ENCODE measurements around the gene SLC13A1.
"Not testable (repeated sequence)": the region's sequence is repeated elsewhere in the genome, so short reads cannot be mapped to it uniquely, and the experiment has no call there.

SLC13A1 gene

DNA sequence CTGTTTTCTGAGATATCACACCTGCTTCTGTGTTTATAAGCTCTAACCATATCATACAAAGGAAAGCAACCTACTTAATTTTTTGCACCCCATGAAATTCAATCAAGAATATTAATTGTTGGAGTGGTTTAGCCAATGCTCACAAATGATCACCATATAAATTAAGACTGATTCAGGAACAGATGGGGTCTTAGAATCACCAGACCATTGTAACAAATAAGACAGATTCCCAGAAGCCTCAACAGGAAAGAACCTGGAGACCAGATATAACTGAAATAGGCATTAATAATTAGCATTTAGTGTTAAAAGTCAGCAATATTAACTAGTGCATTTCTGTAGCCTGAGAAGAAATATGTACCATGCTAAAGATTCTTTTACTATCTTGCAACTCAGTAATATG, 73.6 kb downstream of the SLC13A1 start:
- no peaks in the 10 kb centered on the region for H3K27me3 Mint-ChIP-seq
- H3K4me1 Mint-ChIP-seq (ENCODE audit: low read depth): no peaks in the 10 kb centered on the region
- H3K4me3 Mint-ChIP-seq: no peak overlapping the region
- H3K36me3 Mint-ChIP-seq (ENCODE audit: low read depth): no peaks in the 10 kb centered on the region
- H3K9me3 Mint-ChIP-seq: peaks cover 2% of the 10 kb centered on the region
- DNase-seq: no peak
- no peak overlapping the region for H3K27ac Mint-ChIP-seq

DNA sequence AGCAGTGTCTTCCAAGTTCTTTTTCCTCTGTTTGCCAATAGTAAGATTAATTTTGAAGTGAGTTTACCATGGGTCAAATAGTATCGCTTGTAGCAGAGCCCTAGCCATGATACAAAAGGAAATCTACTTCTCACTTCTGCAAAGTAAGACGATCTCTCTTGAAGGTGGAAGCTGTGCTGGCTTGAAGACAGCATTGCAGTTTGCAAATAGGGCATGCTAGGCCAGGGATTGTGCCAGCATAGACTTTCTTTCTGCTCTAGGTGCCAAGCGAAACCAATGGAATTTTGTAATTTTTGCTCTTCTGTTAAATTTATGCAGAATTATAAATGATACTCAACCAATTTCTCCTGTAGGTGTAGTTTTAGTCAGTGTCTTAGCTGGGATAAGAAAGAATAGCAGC, 74.5 kb downstream of the SLC13A1 start:
- Mint-ChIP-seq H3K27me3 (no peaks in the 10 kb centered on the region), H3K9me3 (peaks cover 2% of the 10 kb centered on the region), H3K27ac (no peak overlapping the region), H3K4me3 (no peak overlapping the region), H3K4me1 (ENCODE audit: low read depth) (no peaks in the 10 kb centered on the region), H3K36me3 (ENCODE audit: low read depth) (no peaks in the 10 kb centered on the region)
- no peak for DNase-seq

DNA sequence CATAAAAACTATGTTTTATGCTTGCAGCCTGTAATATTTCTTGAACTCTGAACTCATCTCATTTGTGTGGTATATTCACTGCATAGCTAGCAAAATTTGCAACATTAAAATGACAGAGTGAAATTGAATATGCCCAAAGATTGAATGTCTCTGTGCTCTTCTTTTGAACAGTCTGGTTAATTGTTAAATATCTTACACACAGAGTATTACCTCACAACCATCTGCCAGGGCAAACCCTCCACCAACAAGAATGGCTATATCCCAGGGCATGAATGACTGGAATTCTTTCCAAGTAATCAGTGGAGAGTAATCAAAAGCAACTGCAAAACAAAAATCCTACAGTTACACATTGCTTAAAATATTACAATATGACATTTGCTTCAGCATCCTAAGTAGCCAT, 76.9 kb downstream of the SLC13A1 start:
- H3K9me3 Mint-ChIP-seq: peaks cover 4% of the 10 kb centered on the region
- H3K36me3 Mint-ChIP-seq (ENCODE audit: low read depth): no peaks in the 10 kb centered on the region
- H3K4me3 Mint-ChIP-seq: no peak overlapping the region
- H3K27ac Mint-ChIP-seq: no peak overlapping the region
- DNase-seq: no peak
- no peaks in the 10 kb centered on the region for H3K27me3 Mint-ChIP-seq
- H3K4me1 Mint-ChIP-seq (ENCODE audit: low read depth): no peaks in the 10 kb centered on the region

DNA sequence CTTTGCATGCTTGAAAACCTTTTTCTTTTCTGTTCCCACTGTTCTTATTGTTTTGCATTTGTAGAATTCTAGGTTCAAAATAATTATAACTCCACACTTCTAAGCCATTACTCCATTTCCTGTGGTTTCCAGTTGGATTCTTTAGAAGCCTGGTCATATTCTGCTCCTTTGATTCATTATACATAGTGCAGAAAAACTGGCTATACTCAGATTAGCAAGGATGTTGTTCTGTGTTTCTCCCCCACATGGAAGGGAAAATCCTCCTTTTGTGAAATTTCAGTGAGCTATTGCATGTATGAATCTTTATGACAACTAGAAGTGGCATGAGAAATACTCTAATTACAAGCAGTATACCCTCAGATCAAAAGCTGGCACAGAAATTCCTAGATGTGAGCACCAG, 79.5 kb downstream of the SLC13A1 start:
- Mint-ChIP-seq H3K27ac (no peak overlapping the region), H3K4me3 (no peak overlapping the region), H3K36me3 (ENCODE audit: low read depth) (no peaks in the 10 kb centered on the region), H3K9me3 (peaks cover 2% of the 10 kb centered on the region), H3K4me1 (ENCODE audit: low read depth) (no peaks in the 10 kb centered on the region), H3K27me3 (no peaks in the 10 kb centered on the region)
- no peak for DNase-seq

DNA sequence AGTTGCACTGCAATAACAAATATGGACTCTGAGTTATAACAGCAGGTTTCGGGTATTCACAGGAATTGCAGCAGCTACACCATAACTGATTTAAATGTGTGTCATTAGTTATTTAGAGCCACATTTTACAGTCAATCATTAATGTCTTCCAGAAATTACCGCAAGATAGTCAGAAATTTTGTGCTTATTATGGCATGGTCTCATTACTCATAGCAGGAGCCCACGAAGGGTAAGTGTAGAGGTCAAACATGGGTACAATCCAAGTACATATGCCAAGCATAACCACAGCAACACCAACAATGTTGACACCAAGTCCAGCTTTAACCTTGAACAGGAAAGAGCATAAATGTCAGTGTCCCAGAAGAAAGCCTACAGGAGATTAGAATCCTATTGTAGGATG, 84.4 kb downstream of the SLC13A1 start:
- H3K9me3 Mint-ChIP-seq: peaks cover 4% of the 10 kb centered on the region
- no peaks in the 10 kb centered on the region for H3K27me3 Mint-ChIP-seq
- H3K27ac Mint-ChIP-seq: no peak overlapping the region
- no peak overlapping the region for H3K4me3 Mint-ChIP-seq
- no peaks in the 10 kb centered on the region for H3K4me1 Mint-ChIP-seq (ENCODE audit: low read depth)
- no peaks in the 10 kb centered on the region for H3K36me3 Mint-ChIP-seq (ENCODE audit: low read depth)
- no peak for DNase-seq

DNA sequence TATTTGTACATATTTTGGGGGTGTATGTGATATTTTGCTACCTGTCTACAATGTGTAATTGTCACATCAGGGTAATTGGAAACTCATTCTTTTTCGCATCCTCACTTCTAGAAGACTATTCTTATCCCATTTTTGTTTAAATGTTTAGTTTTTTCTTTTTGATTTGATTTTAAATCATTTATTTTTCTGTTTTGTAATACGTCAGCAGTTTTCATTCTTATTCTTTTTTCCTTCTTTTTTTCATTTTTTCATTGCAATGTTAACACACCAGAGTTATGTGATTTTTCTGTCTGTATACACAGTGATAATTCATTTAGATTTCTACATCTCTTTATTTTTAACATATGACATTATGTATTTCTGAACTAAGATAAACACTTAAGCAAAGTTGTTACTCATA, 85.5 kb downstream of the SLC13A1 start:
- no peak for DNase-seq
- H3K9me3 Mint-ChIP-seq: peaks cover 8% of the 10 kb centered on the region
- H3K27ac Mint-ChIP-seq: no peak overlapping the region
- H3K4me1 Mint-ChIP-seq (ENCODE audit: low read depth): no peaks in the 10 kb centered on the region
- H3K27me3 Mint-ChIP-seq: no peaks in the 10 kb centered on the region
- no peaks in the 10 kb centered on the region for H3K36me3 Mint-ChIP-seq (ENCODE audit: low read depth)
- no peak overlapping the region for H3K4me3 Mint-ChIP-seq

DNA sequence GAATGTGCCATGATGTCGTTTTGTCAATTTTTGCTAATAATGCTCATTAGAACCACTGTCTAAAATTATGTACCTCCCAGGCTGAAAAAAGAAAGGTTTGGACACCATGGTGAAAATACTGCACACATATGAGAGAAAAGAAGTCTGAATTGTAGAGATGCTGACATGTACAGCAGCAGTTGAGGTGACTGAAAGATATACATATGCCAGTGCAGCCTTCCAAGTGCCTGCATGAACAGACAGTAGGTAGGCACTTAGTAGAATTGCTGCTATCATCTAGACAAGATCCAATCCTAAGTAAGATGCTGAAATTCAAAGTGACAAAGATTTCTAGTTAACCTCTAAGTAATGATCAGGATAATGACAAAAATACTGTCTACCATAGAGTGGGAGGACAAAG, 86.9 kb downstream of the SLC13A1 start:
- Mint-ChIP-seq H3K9me3 (peaks cover 15% of the 10 kb centered on the region), H3K36me3 (ENCODE audit: low read depth) (no peaks in the 10 kb centered on the region), H3K27me3 (no peaks in the 10 kb centered on the region), H3K4me1 (ENCODE audit: low read depth) (no peaks in the 10 kb centered on the region), H3K27ac (no peak overlapping the region), H3K4me3 (no peak overlapping the region)
- no peak for DNase-seq

DNA sequence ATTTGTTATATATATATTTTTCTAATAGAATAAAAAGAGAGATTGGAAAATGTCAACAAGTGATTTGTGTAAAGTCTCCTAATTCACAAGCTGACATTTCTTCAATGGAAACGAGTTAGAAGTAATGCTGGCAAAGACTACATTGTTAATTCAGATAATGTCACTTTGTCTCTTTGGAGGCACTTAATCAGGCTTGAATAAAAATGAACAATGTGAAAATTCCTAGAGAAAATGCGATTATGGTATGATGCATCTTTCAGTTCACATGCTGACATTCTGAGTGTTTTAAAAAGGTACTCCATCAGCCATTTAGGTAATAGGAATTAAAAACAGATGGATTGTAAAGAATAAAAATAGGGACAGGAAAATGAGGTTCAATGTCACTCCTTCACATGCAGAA, 100.1 kb downstream of the SLC13A1 start:
- Mint-ChIP-seq H3K36me3 (ENCODE audit: low read depth) (no peaks in the 10 kb centered on the region), H3K27me3 (no peaks in the 10 kb centered on the region), H3K4me1 (ENCODE audit: low read depth) (no peaks in the 10 kb centered on the region), H3K27ac (no peak overlapping the region), H3K4me3 (no peak overlapping the region), H3K9me3 (peaks cover 2% of the 10 kb centered on the region)
- DNase-seq: no peak

DNA sequence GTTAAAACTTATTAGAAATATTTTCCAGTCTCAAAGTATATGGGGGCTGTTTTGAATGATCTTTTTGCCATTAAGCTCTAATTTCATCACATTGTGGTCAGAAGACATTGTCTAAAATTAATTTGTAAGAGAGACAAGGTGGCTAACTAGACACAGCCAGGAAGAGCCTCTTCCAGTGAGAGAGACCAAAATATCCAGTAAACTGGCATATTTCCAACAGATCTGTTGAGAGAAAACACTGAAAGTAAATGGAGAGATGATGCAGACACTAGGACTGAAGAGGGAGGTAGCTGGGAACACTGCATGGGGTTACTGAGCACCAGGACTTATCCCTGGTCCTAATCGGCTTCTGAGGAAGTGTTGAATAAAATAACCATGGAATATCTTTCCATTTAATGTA, 102.8 kb downstream of the SLC13A1 start:
- Mint-ChIP-seq H3K27me3 (no peaks in the 10 kb centered on the region), H3K4me1 (ENCODE audit: low read depth) (no peaks in the 10 kb centered on the region), H3K9me3 (peaks cover 2% of the 10 kb centered on the region), H3K27ac (no peak overlapping the region), H3K36me3 (ENCODE audit: low read depth) (no peaks in the 10 kb centered on the region), H3K4me3 (no peak overlapping the region)
- no peak for DNase-seq

DNA sequence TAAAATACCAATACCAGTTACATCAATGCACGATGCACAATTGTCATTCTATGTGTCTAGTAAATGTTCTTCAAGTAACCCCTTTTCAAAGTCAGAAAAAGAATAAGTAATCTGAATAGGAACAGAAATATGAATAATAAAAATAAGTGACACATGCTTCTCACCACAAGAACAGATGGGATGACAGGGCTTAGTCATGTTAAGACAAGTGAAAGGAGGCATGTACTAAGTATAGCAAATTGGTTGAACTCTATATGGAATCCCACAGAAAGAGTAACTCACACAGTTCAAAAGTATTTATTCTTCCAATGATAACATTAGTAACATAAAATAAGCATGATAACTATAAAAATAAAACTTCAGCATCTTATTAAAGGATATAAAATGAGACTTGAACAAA, 103.3 kb downstream of the SLC13A1 start:
- Mint-ChIP-seq H3K9me3 (peaks cover 2% of the 10 kb centered on the region), H3K4me1 (ENCODE audit: low read depth) (no peaks in the 10 kb centered on the region), H3K36me3 (ENCODE audit: low read depth) (no peaks in the 10 kb centered on the region), H3K27me3 (no peaks in the 10 kb centered on the region), H3K27ac (no peak overlapping the region), H3K4me3 (no peak overlapping the region)
- DNase-seq: no peak

DNA sequence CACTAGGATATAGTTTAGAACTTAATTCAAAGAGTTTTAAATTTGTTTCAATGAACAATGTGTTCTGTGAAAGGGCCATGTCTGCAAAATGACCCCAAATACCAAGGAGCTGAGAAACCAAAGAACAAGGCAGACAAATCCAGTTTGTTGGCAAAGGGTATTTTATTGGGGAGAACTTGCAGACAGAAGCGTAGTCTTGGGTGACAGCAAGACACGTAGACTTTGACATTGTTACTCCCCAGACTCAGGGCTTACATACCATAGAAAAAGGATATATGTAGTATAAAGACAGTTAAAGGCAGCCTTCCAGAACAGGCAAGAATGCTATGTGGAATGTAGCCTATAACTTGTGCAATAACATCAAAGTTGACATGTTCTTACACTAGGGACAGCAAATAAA, 109.3 kb downstream of the SLC13A1 start:
- no peak overlapping the region for H3K27ac Mint-ChIP-seq
- H3K36me3 Mint-ChIP-seq (ENCODE audit: low read depth): no peaks in the 10 kb centered on the region
- H3K4me1 Mint-ChIP-seq (ENCODE audit: low read depth): no peaks in the 10 kb centered on the region
- no peak overlapping the region for H3K4me3 Mint-ChIP-seq
- no peaks in the 10 kb centered on the region for H3K27me3 Mint-ChIP-seq
- no peaks in the 10 kb centered on the region for H3K9me3 Mint-ChIP-seq
- DNase-seq: no peak

DNA sequence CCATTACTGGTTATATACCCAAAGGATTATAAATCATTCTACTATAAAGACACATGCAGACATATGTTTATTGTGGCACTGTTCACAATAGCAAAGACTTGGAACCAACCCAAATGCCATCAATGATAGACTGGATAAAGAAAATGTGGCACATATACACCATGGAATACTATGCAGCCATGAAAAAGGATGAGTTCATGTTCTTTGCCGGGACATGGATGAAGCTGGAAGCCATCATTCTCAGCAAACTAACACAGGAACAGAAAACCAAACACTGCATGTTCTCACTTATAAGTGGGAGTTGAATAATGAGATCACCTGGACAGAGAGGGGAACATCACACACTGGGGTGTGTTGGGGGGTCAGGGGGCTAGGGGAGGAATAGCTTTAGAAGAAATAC, 112.9 kb downstream of the SLC13A1 start:
- H3K4me1 Mint-ChIP-seq (ENCODE audit: low read depth); H3K4me3 Mint-ChIP-seq: not testable (repeated sequence)

DNA sequence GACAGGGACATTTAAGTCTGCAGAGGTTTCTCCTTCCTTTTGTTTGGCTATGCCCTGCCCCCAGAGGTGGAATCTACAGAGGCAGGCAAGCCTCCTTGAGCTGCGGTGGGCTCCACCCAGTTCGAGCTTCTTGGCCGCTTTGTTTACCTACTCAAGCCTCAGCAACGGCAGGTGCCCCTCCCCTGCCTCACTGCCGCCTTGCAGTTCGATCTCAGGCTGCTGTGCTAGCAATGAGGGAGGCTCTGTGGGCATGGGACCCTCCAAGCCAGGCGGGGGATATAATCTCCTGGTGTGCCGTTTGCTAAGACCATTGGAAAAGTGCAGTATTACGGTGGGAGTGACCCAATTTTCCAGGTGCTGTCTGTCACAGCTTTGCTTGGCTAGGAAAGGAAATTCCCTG, 114.9 kb downstream of the SLC13A1 start:
- not testable (repeated sequence) for H3K4me1 Mint-ChIP-seq (ENCODE audit: low read depth); H3K27me3 Mint-ChIP-seq; H3K4me3 Mint-ChIP-seq; H3K27ac Mint-ChIP-seq; H3K36me3 Mint-ChIP-seq (ENCODE audit: low read depth); H3K9me3 Mint-ChIP-seq; DNase-seq

More for the DNA sequence above, 112.9 kb downstream of the SLC13A1 start:
- not testable (repeated sequence) for DNase-seq; H3K27me3 Mint-ChIP-seq; H3K27ac Mint-ChIP-seq; H3K36me3 Mint-ChIP-seq (ENCODE audit: low read depth); H3K9me3 Mint-ChIP-seq

DNA sequence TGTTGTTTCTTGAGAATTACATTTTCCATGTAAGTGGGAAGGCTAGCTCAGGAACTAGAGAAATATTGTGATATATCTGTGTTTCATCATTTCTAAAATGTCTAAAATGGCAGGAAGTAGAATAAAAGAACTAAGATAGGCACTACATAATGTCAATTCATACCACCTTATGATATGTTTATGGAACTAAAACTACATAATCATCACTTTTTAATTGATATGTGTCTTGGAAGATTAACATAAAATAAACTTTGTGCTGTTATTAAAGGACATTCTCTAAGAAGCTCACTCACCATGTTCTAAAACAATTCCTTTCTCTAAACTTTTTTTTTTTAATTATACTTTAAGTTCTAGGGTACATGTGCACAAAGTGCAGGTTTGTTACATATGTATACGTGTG, 120.7 kb downstream of the SLC13A1 start:
- H3K4me1 Mint-ChIP-seq (ENCODE audit: low read depth): no peaks in the 10 kb centered on the region
- H3K27ac Mint-ChIP-seq: no peak overlapping the region
- no peaks in the 10 kb centered on the region for H3K36me3 Mint-ChIP-seq (ENCODE audit: low read depth)
- DNase-seq: no peak
- peaks cover 11% of the 10 kb centered on the region for H3K9me3 Mint-ChIP-seq
- no peaks in the 10 kb centered on the region for H3K27me3 Mint-ChIP-seq
- H3K4me3 Mint-ChIP-seq: no peak overlapping the region

DNA sequence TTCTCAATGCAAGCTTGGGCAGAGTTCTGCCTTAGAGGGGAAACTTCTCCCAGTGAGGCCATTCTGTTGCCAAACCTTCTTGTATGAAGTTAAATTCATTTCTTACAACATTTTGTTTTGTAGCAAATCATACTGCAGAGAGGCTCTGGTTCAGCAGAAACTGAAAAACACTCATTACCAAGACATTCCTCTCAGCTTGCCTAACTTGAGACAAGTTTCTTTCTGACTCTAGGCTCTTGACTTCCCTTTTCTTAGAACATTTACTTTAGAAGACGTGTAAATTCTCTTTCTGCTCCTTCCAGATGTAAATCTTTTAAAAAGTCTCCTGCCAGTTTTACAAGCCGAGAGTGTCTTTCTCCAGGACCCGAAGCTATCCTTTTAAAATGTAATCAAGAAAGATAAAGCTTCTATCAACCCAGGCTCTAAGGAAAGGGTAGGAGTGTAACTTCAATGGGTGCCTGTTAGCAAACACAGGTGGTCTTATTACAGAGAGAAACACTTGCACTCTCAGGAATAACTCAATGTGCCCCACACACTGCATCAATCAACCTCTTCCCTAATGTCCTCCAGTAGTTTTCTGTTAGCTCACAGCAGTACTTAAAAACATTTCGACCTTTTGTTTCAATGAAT, 123.8 kb downstream of the SLC13A1 start:
- Mint-ChIP-seq H3K36me3 (ENCODE audit: low read depth) (no peaks in the 10 kb centered on the region), H3K4me3 (no peak overlapping the region), H3K4me1 (ENCODE audit: low read depth) (no peaks in the 10 kb centered on the region), H3K27ac (no peak overlapping the region), H3K27me3 (no peaks in the 10 kb centered on the region), H3K9me3 (peaks cover 4% of the 10 kb centered on the region)
- no peak for DNase-seq

DNA sequence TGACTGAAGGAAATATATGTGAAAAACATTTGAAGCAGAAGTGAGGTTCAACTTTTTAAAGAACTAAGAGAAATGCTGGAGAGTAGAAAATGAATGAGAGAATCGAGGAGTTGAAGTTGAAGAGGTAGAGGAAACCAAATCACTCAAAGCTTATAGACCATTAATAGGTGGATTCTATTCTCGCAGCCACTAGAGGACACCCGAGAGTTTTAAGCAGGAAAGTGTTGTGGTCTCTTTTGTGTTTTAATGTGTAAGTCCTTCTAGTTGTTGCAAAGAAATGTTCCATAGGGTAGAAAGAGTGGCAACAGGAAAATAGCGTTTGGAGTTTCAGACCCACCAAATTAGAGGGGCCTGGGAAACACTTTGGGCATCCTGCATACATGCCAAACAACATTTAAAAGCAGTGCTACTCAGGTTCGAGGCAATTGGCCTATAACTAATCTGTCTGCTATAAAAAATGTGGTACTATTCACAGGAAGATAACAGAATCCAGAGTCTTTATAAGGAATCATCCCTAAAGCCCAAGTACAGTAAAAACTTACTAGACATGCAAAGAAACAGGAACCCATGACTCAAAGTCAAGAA, 129.0 kb downstream of the SLC13A1 start:
- H3K4me3 Mint-ChIP-seq: no peak overlapping the region
- DNase-seq: no peak

More for the DNA sequence above, 129.0 kb downstream of the SLC13A1 start:
- no peaks in the 10 kb centered on the region for H3K27me3 Mint-ChIP-seq
- peaks cover 5% of the 10 kb centered on the region for H3K9me3 Mint-ChIP-seq
- no peaks in the 10 kb centered on the region for H3K36me3 Mint-ChIP-seq (ENCODE audit: low read depth)
- no peak overlapping the region for H3K27ac Mint-ChIP-seq
- no peaks in the 10 kb centered on the region for H3K4me1 Mint-ChIP-seq (ENCODE audit: low read depth)

Data from activated T-cell treated with anti-CD3 and anti-CD28 coated beads, Interleukin-2, amount 50 U/mL, for 24 hours (primary cell).